ENCODE results near the gene ADGRG6.
"Not testable (repeated sequence)": the region's sequence is repeated elsewhere in the genome, so short reads cannot be mapped to it uniquely, and the experiment has no call there.

- TF ChIP-seq POLR2A (IDR thresholded peaks at IDR 0.05; ENCODE audit: low read depth, low read length); TCF7 (IDR thresholded peaks at IDR 0.05; ENCODE audit: borderline replicate concordance); SIX5 (IDR thresholded peaks at IDR 0.05; ENCODE audit: low read depth, low read length, severe bottlenecking); GABPA (IDR thresholded peaks at IDR 0.05; ENCODE audit: low read depth); IRF3 (IDR thresholded peaks at IDR 0.05); POLR2AphosphoS5 (IDR thresholded peaks at IDR 0.05; ENCODE audit: low read length); ZBED1 (IDR thresholded peaks at IDR 0.05; ENCODE audit: borderline replicate concordance): not testable (repeated sequence)
- TF ChIP-seq, protein P1, sequence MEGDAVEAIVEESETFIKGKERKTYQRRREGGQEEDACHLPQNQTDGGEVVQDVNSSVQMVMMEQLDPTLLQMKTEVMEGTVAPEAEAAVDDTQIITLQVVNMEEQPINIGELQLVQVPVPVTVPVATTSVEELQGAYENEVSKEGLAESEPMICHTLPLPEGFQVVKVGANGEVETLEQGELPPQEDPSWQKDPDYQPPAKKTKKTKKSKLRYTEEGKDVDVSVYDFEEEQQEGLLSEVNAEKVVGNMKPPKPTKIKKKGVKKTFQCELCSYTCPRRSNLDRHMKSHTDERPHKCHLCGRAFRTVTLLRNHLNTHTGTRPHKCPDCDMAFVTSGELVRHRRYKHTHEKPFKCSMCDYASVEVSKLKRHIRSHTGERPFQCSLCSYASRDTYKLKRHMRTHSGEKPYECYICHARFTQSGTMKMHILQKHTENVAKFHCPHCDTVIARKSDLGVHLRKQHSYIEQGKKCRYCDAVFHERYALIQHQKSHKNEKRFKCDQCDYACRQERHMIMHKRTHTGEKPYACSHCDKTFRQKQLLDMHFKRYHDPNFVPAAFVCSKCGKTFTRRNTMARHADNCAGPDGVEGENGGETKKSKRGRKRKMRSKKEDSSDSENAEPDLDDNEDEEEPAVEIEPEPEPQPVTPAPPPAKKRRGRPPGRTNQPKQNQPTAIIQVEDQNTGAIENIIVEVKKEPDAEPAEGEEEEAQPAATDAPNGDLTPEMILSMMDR (IDR thresholded peaks at IDR 0.05 in 2 of 3, conservative IDR thresholded peaks at IDR 0.05 in 1 of 3; ENCODE audit: control insufficient read depth in 2 of 3, extremely low read depth in 1 of 3, insufficient read depth in 1 of 3, low read depth in 3 of 3, low read length in 3 of 3), result not testable (repeated sequence)
Measured at GRCh38 chr6:142283138-142283537, 18.7 kb upstream of the ADGRG6 start.
